DND-41 (cell line): ENCODE data around the gene PCDHGA9.

Experiments used
- EZH2 ChIP-seq: IDR thresholded peaks from 3 replicates; pipeline ENCODE4 v1.6.1; 2012; ENCODE audit warnings: borderline replicate concordance, low read depth, mild to moderate bottlenecking, moderate library complexity, low read length, inconsistent platforms; ENCODE audit not compliant: severe bottlenecking
- TF ChIP-seq, protein P1 (sequence below): IDR thresholded peaks from 2 replicates; pipeline ENCODE4 v1.5.1; 2012; ENCODE audit warnings: borderline replicate concordance, low read length, moderate library complexity, mild to moderate bottlenecking; ENCODE audit not compliant: poor library complexity, severe bottlenecking; ENCODE audit errors: extremely low read depth

DNA sequence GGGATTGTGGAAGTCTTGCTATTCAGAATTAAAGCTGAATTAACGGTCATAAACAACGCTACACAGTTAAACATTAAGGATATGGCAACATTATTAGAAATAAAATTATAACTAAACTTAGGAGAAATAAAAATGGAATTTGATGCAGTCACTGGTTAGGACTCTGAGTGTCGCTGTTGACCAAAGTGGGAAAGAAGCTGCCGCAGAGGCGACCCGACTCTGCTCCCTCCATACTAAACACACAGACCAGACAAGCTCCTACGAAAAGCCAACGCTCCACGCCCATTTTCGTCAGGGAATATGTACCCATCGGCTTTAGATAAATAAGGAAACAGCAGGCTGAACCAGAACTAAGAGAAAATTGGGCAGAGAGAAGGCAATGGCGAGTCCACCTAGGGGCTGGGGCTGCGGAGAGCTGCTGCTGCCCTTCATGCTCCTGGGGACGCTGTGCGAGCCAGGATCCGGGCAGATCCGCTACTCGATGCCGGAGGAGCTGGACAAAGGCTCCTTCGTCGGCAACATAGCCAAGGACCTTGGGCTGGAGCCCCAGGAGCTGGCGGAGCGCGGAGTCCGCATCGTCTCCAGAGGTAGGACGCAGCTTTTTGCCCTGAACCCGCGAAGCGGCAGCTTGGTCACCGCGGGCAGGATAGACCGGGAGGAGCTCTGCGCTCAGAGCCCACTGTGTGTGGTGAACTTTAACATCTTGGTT is 38.5 kb upstream of the PCDHGA9 start, which contains the start of gene PCDHGA5:
- TF ChIP-seq, protein P1, sequence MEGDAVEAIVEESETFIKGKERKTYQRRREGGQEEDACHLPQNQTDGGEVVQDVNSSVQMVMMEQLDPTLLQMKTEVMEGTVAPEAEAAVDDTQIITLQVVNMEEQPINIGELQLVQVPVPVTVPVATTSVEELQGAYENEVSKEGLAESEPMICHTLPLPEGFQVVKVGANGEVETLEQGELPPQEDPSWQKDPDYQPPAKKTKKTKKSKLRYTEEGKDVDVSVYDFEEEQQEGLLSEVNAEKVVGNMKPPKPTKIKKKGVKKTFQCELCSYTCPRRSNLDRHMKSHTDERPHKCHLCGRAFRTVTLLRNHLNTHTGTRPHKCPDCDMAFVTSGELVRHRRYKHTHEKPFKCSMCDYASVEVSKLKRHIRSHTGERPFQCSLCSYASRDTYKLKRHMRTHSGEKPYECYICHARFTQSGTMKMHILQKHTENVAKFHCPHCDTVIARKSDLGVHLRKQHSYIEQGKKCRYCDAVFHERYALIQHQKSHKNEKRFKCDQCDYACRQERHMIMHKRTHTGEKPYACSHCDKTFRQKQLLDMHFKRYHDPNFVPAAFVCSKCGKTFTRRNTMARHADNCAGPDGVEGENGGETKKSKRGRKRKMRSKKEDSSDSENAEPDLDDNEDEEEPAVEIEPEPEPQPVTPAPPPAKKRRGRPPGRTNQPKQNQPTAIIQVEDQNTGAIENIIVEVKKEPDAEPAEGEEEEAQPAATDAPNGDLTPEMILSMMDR = peak; percentile 8
- no peak for TF ChIP-seq EZH2
